ENCODE results near the gene DCAF8L2.

DCAF8L2 gene

DNA sequence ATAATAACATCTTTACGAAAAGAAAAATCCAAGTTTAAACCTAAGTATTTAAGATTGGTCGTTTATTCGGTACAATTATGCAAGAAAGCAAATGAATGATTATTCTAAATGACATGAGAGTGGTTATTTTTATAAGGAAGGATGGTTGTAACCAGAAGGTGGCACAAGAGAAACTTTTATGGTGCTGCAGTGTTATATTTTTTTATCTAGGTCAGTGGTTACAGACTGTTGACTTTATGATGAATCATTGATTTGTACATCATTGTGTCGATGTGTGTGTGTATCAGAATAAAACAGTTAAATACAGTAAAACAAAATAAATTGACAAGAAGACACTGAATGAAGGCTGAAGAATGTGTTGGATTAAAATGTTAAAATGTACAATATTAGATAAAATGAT lies 9.8 kb downstream of the DCAF8L2 start:
- no peaks in the 10 kb centered on the region for H3K27me3 ChIP-seq (ENCODE audit: insufficient read depth, low read length)
- no peaks in the 10 kb centered on the region for H3K36me3 ChIP-seq (ENCODE audit: insufficient read depth, low read length)
- H3K9ac ChIP-seq (ENCODE audit: low read depth, low read length), result no peak overlapping the region
- no peak overlapping the region for H3K4me3 ChIP-seq (ENCODE audit: low read length)
- no peaks in the 10 kb centered on the region; the same call in 1 of the 2 replicates for H3K4me1 ChIP-seq (ENCODE audit: insufficient read depth, low read length)
- no peaks in the 10 kb centered on the region for H3K9me3 ChIP-seq (ENCODE audit: insufficient read depth, low read depth, low read length)
- 97% methylated on average over 2 of the region's 4 CpGs for whole genome bisulfite sequencing
- no peak overlapping the region for H3K27ac ChIP-seq (ENCODE audit: low read depth, low read length)

DNA sequence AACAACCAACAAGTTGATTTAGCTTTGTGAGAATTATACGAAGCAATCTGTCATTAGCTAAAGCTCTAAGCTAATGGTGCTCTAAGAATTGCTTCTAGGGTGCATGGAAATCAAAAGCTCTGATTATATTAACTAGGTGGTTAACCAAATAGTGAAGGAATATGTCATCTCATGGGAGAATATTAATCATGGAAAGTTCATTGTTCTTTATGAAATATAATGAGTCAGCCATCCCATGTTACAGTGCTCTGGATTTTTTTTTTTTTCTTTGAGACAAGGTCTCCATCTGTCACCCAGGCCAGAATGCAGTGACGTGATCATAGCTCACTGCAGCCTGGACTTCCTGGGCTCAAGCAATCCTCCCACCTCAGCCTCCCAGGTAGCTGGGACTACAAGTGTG lies 10.5 kb downstream of the DCAF8L2 start:
- no peaks in the 10 kb centered on the region for H3K36me3 ChIP-seq (ENCODE audit: insufficient read depth, low read length)
- 93% methylated on average over 2 of the region's 2 CpGs for WGBS
- H3K9ac ChIP-seq (ENCODE audit: low read depth, low read length), result no peak overlapping the region
- no peaks in the 10 kb centered on the region for H3K27me3 ChIP-seq (ENCODE audit: insufficient read depth, low read length)
- H3K27ac ChIP-seq (ENCODE audit: low read depth, low read length), result no peak overlapping the region
- H3K9me3 ChIP-seq (ENCODE audit: insufficient read depth, low read depth, low read length), result no peaks in the 10 kb centered on the region
- no peaks in the 10 kb centered on the region; the same call in 1 of the 2 replicates for H3K4me1 ChIP-seq (ENCODE audit: insufficient read depth, low read length)
- H3K4me3 ChIP-seq (ENCODE audit: low read length), result no peak overlapping the region

DNA sequence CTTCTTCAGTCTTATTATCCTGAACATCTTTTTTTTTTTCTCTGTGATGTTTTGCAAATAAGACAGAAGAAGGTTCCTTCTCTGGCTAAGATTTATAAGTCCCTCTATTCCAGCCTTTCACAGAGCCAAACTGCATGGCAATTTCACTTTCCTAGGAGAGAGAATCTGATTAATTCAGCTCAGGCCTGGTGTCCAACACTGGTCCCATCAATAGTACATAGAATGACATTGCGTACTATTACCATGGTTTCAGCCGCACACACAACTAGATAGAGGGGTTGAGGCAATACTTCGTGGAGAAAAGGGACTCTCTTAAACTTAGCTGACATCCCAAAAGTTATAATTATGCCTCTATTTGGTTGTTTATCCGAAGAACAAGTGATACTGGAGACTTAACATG lies 18.5 kb downstream of the DCAF8L2 start:
- H3K4me1 ChIP-seq (ENCODE audit: insufficient read depth, low read length), result no peaks in the 10 kb centered on the region
- WGBS, result 86% methylated on average over 1 of the region's 4 CpGs

DNA sequence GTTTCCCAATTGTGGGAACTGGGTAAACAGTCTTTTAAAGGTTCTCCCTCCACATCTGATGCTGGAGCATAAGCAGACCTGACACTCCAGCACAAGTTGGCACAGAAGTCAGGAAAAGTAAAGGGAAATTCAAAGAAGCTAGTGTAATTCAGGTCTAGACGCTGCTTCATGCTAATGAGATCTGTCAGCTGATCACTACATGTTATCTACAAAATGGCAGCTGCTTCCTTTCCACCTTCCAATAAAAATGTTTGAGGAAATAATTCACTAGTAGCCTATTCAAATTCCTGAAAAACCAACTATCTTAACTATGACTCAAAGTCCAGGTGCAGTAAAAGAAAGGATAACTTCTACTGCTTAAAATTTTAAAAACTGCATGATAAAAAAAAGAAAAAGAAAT lies 29.3 kb downstream of the DCAF8L2 start:
- no peaks in the 10 kb centered on the region for H3K36me3 ChIP-seq (ENCODE audit: insufficient read depth, low read length)
- no peaks in the 10 kb centered on the region for H3K27me3 ChIP-seq (ENCODE audit: insufficient read depth, low read length)
- H3K9ac ChIP-seq (ENCODE audit: low read depth, low read length), result no peak overlapping the region
- H3K4me3 ChIP-seq (ENCODE audit: low read length), result no peak overlapping the region
- no peaks in the 10 kb centered on the region for H3K4me1 ChIP-seq (ENCODE audit: insufficient read depth, low read length)
- H3K27ac ChIP-seq (ENCODE audit: low read depth, low read length), result no peak overlapping the region
- H3K9me3 ChIP-seq (ENCODE audit: insufficient read depth, low read depth, low read length), result no peaks in the 10 kb centered on the region
- WGBS, result 69% methylated on average over 1 of the region's 1 CpG

More for the DNA sequence above, 18.5 kb downstream of the DCAF8L2 start:
- no peak overlapping the region for H3K27ac ChIP-seq (ENCODE audit: low read depth, low read length)
- H3K9me3 ChIP-seq (ENCODE audit: insufficient read depth, low read depth, low read length), result no peaks in the 10 kb centered on the region
- H3K27me3 ChIP-seq (ENCODE audit: insufficient read depth, low read length), result no peaks in the 10 kb centered on the region
- H3K4me3 ChIP-seq (ENCODE audit: low read length), result no peak overlapping the region
- no peaks in the 10 kb centered on the region for H3K36me3 ChIP-seq (ENCODE audit: insufficient read depth, low read length)
- H3K9ac ChIP-seq (ENCODE audit: low read depth, low read length), result no peak overlapping the region

DNA sequence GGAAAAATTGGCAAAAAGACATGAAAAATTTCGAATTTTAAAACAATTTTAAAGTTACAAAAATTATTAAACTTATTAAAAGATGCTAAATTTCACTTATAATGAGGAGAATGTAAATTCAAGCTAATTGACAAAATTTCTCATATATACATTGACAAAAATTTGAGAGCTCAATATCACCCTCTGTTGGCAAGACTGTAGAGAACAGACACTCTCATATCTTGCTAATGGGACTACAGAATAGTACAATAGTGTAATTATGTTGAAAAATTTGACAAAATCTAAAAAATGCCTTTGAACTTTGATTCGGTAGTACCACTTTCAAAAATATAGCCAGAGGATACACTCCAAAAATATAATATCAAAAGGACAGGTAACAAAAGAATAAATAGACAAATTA lies 29.8 kb downstream of the DCAF8L2 start:
- H3K9me3 ChIP-seq (ENCODE audit: insufficient read depth, low read depth, low read length), result no peaks in the 10 kb centered on the region
- no peak overlapping the region for H3K9ac ChIP-seq (ENCODE audit: low read depth, low read length)
- H3K36me3 ChIP-seq (ENCODE audit: insufficient read depth, low read length), result no peaks in the 10 kb centered on the region
- no peak overlapping the region for H3K27ac ChIP-seq (ENCODE audit: low read depth, low read length)
- no CpG with 5 or more reads among the region's 2 CpGs for WGBS
- no peaks in the 10 kb centered on the region for H3K27me3 ChIP-seq (ENCODE audit: insufficient read depth, low read length)
- H3K4me1 ChIP-seq (ENCODE audit: insufficient read depth, low read length), result no peaks in the 10 kb centered on the region
- H3K4me3 ChIP-seq (ENCODE audit: low read length), result no peak overlapping the region

DNA sequence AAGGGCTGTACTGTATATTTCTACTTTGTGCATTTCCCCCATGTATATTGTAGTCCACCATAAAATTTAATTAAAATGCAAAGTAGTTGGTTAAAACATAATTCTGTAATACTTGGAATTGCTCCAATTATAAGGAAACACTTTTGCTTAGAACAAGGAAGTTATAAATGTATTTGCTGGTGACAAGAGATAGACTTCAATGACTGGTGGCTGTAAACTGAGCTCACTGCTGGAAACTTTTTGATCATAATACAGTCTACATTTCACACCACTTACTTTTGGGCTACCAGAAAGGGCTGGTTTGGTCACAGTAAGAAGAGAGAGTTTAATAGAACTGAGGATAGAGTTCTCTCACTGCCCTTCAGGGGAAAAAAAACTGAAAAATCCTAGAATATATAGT lies 32.7 kb downstream of the DCAF8L2 start:
- Histone ChIP-seq H3K9me3 (ENCODE audit: insufficient read depth, low read depth, low read length) (no peaks in the 10 kb centered on the region), H3K4me3 (ENCODE audit: low read length) (no peak overlapping the region), H3K9ac (ENCODE audit: low read depth, low read length) (no peak overlapping the region), H3K4me1 (ENCODE audit: insufficient read depth, low read length) (no peaks in the 10 kb centered on the region), H3K36me3 (ENCODE audit: insufficient read depth, low read length) (no peaks in the 10 kb centered on the region), H3K27ac (ENCODE audit: low read depth, low read length) (no peak overlapping the region), H3K27me3 (ENCODE audit: insufficient read depth, low read length) (no peaks in the 10 kb centered on the region)

DNA sequence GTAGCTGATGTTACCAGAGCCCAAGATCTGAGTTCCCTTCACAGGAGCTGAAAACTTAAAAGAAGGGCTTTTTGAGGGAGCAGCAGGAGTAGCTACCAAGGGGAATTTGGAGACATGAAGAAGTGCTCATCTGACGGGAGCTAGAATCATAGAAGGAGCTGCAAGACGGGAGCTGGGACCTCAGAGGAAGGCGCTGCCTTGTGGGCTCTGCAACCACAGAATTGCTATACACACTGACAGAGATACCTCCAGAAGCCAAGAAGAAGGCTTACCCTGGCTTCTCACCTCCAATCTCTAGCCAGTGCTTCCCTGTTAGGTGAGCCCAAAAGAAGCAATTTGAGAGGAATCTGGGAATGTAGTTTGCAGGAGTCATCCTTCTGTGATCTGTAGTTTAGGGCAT lies 35.9 kb downstream of the DCAF8L2 start:
- Histone ChIP-seq H3K4me3 (ENCODE audit: low read length) (no peak overlapping the region), H3K27ac (ENCODE audit: low read depth, low read length) (no peak overlapping the region), H3K9me3 (ENCODE audit: insufficient read depth, low read depth, low read length) (no peaks in the 10 kb centered on the region), H3K9ac (ENCODE audit: low read depth, low read length) (no peak overlapping the region), H3K36me3 (ENCODE audit: insufficient read depth, low read length) (no peaks in the 10 kb centered on the region), H3K4me1 (ENCODE audit: insufficient read depth, low read length) (no peaks in the 10 kb centered on the region), H3K27me3 (ENCODE audit: insufficient read depth, low read length) (no peaks in the 10 kb centered on the region)
- 94% methylated on average over 3 of the region's 3 CpGs for WGBS

DNA sequence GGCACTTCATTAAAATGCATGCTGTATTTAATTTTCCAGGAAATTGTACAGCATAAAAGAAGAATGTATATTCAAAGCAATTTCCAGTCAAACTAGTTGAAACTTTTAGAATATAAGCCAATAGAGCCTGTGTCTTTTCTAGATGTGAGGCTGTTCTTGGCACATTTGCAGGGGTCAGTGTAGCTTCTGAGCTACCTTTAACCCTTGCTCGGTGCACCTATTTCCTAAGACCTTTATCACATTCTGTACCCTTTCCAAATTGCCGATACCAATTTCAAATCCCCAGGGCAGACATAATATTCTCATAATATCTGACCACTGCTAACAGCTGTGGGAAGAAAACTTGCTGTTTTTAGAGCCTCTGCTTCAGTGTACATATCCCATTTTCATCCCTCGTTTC lies 43.2 kb downstream of the DCAF8L2 start:
- Histone ChIP-seq H3K9me3 (ENCODE audit: insufficient read depth, low read depth, low read length) (no peaks in the 10 kb centered on the region), H3K27me3 (ENCODE audit: insufficient read depth, low read length) (no peaks in the 10 kb centered on the region), H3K36me3 (ENCODE audit: insufficient read depth, low read length) (no peaks in the 10 kb centered on the region), H3K4me3 (ENCODE audit: low read length) (no peak overlapping the region), H3K27ac (ENCODE audit: low read depth, low read length) (no peak overlapping the region), H3K9ac (ENCODE audit: low read depth, low read length) (no peak overlapping the region), H3K4me1 (ENCODE audit: insufficient read depth, low read length) (no peaks in the 10 kb centered on the region)
- 92% methylated on average over 2 of the region's 3 CpGs for WGBS

DNA sequence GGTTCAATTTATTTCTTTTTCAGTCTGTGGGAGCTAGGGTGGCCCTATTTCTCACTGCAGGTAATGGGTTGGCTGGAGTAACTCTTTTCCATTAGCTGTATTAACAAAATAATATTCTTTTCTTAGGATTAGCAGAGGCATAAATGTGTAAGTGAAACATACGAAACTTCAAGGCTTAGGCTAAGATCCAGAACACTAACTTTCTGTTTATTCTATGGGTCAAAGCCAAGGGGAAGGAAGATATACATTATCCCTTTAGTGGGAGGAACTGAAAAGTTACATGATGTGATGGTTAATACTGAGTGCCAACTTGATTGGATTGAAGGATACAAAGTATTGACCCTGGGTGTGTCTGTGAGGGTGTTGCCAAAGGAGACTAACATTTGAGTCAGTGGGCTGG lies 66.4 kb downstream of the DCAF8L2 start:
- H3K4me1 ChIP-seq (ENCODE audit: insufficient read depth, low read length), result no peaks in the 10 kb centered on the region
- no peak overlapping the region for H3K4me3 ChIP-seq (ENCODE audit: low read length)
- no peak overlapping the region for H3K27ac ChIP-seq (ENCODE audit: low read depth, low read length)
- no peak overlapping the region for H3K9ac ChIP-seq (ENCODE audit: low read depth, low read length)
- no peaks in the 10 kb centered on the region for H3K9me3 ChIP-seq (ENCODE audit: insufficient read depth, low read depth, low read length)
- H3K36me3 ChIP-seq (ENCODE audit: insufficient read depth, low read length), result no peaks in the 10 kb centered on the region
- no peaks in the 10 kb centered on the region for H3K27me3 ChIP-seq (ENCODE audit: insufficient read depth, low read length)
- 78% methylated on average over 1 of the region's 1 CpG for WGBS

DNA sequence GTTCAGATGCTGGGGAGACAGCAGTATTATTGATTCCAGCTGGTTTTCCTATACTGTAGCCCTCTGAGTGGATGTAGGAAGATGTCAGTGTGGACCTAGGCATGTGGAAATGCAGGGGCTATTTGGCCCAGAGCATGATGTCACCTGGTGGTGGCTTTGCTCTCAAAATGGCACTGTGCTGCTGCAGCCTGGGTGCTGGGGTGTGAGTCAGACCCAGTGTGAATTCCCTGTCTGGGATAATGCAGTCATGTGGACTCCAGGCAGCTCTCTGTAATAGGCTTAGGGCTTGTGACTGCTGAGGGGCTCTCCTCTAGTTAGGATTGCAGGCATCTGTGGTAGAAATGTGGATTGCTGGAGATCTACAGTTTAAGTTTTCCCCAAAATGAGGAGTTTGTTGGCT lies 70.7 kb downstream of the DCAF8L2 start:
- Histone ChIP-seq H3K4me3 (ENCODE audit: low read length) (no peak overlapping the region), H3K9me3 (ENCODE audit: insufficient read depth, low read depth, low read length) (no peaks in the 10 kb centered on the region), H3K4me1 (ENCODE audit: insufficient read depth, low read length) (no peaks in the 10 kb centered on the region), H3K27ac (ENCODE audit: low read depth, low read length) (no peak overlapping the region), H3K36me3 (ENCODE audit: insufficient read depth, low read length) (no peaks in the 10 kb centered on the region), H3K9ac (ENCODE audit: low read depth, low read length) (no peak overlapping the region), H3K27me3 (ENCODE audit: insufficient read depth, low read length) (no peaks in the 10 kb centered on the region)

DNA sequence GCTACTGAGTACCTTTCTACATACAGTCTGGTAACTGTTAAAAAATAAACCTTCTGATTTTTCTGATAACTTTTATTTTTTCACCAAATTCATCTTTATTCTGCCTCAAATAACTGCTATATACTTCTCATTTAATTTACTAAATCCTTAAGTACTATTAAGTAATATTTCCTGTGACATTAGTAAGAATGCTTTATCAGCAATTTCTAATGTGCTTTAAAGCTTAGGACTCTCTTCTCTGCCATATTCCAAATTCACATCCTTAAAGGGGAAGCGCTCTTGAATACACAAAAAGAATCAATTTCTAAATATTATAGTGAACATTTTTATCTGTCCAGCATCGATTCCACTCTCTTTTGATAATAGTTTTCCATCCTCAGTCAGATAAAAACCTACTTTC lies 81.1 kb downstream of the DCAF8L2 start:
- 100% methylated on average over 1 of the region's 2 CpGs for WGBS
- no peak overlapping the region for H3K27ac ChIP-seq (ENCODE audit: low read depth, low read length)
- no peaks in the 10 kb centered on the region for H3K36me3 ChIP-seq (ENCODE audit: insufficient read depth, low read length)
- no peaks in the 10 kb centered on the region for H3K9me3 ChIP-seq (ENCODE audit: insufficient read depth, low read depth, low read length)
- no peaks in the 10 kb centered on the region for H3K27me3 ChIP-seq (ENCODE audit: insufficient read depth, low read length)
- no peak overlapping the region for H3K9ac ChIP-seq (ENCODE audit: low read depth, low read length)
- H3K4me1 ChIP-seq (ENCODE audit: insufficient read depth, low read length), result no peaks in the 10 kb centered on the region
- no peak overlapping the region for H3K4me3 ChIP-seq (ENCODE audit: low read length)

DNA sequence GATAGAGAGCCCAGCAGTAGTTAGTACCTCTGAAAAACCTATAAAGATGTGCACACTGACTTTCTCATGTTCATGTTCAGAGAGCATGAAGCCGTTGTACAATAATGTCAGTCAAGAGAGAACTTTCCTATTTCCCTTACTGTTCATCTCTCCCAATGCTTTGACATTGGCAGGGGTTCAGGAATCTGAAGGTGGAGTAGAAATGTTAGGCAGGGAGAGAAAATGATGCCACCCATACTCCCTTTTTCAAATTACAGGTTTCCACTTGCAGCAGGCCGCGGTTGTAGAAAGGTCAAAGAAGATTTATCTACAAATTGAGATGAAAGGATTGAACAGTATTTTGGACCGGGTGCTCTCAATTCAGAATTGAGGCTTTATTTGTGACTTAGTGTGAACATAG lies 84.3 kb downstream of the DCAF8L2 start:
- no peaks in the 10 kb centered on the region for H3K27me3 ChIP-seq (ENCODE audit: insufficient read depth, low read length)
- no peaks in the 10 kb centered on the region for H3K36me3 ChIP-seq (ENCODE audit: insufficient read depth, low read length)
- H3K4me3 ChIP-seq (ENCODE audit: low read length), result no peak overlapping the region
- no peak overlapping the region for H3K27ac ChIP-seq (ENCODE audit: low read depth, low read length)
- H3K9me3 ChIP-seq (ENCODE audit: insufficient read depth, low read depth, low read length), result no peaks in the 10 kb centered on the region
- no peak overlapping the region for H3K9ac ChIP-seq (ENCODE audit: low read depth, low read length)
- WGBS, result 95% methylated on average over 4 of the region's 4 CpGs
- no peaks in the 10 kb centered on the region for H3K4me1 ChIP-seq (ENCODE audit: insufficient read depth, low read length)
